Renal cortical epithelial cell (primary cell): ENCODE data around the gene CCL23. TPM values are rescaled to one million over a fixed set of nuclear protein-coding genes. Genes with fewer than 3 reads are reported as not detected.

Experiments
- DNase-seq: peaks from one replicate; pipeline ENCODE4 v3.0.0-alpha.2; 2011; ENCODE audit warnings: low read depth
- total RNA-seq: library from RNA; depleted of rRNA; stranded (reverse); fragments of >200 nt; gene quantifications from 2 replicates; pipeline ENCODE4 v1.2.3, GENCODE V29; 2014

CCL23 gene
- total RNA-seq, 1 donor from 2014 or later = not detected

GRCh38 chr17:35969558-35970380, 48.0 kb downstream of the CCL23 start:
- peak; percentile 70 for DNase-seq

GRCh38 chr17:35968520-35969054, 49.2 kb downstream of the CCL23 start:
- no peak for DNase-seq

GRCh38 chr17:35965272-35965671, 52.5 kb downstream of the CCL23 start:
- DNase-seq = no peak

GRCh38 chr17:35963663-35964062, 54.1 kb downstream of the CCL23 start:
- DNase-seq = no peak

Other genes starting within 250 kb of the CCL23 start
- 0.52 and 1.8 TPM in 2 replicates for gene MMP28, start 222.3 kb downstream of the CCL23 start, total RNA-seq
- 36.8 and 142 TPM in 2 replicates for gene TAF15, start 208.5 kb downstream of the CCL23 start, total RNA-seq
- not detected in 2 replicates for gene HEATR9, start 149.1 kb downstream of the CCL23 start, total RNA-seq
- gene CCL5, start 137.6 kb downstream of the CCL23 start, total RNA-seq = not detected in 2 replicates
- 0.20 and 1.6 TPM in 2 replicates for gene RDM1, start 87.2 kb downstream of the CCL23 start, total RNA-seq
- gene LYZL6, start 74.3 kb downstream of the CCL23 start, total RNA-seq = not detected in 2 replicates
- not detected in 2 replicates for gene CCL16, start 36.5 kb downstream of the CCL23 start, total RNA-seq
- not detected in 2 replicates for gene CCL14, start 31.2 kb downstream of the CCL23 start, total RNA-seq
- gene CCL15, start 16.4 kb downstream of the CCL23 start, total RNA-seq = not detected in 2 replicates
- 0.69 TPM in 1 of 2 replicates, not detected in the other for gene CCL18, start 46.3 kb upstream of the CCL23 start, total RNA-seq
- not detected in 2 replicates for gene CCL3, start 72.2 kb upstream of the CCL23 start, total RNA-seq
- gene CCL4, start 85.9 kb upstream of the CCL23 start, total RNA-seq = not detected in 2 replicates
- gene TBC1D3B, start 158.7 kb upstream of the CCL23 start, total RNA-seq = 2.3 and 2.6 TPM in 2 replicates
- gene CCL3L1, start 178.8 kb upstream of the CCL23 start, total RNA-seq = not detected in 2 replicates
- not detected in 2 replicates for gene CCL4L2, start 193.1 kb upstream of the CCL23 start, total RNA-seq
- 0.60 TPM in 1 of 2 replicates, not detected in the other for gene TBC1D3I, start 246.6 kb upstream of the CCL23 start, total RNA-seq